Measurements from ENCODE around the gene CRIP2.

GRCh38 chr14:105471297-105471821 lies 3.3 kb upstream of the CRIP2 start:
- no peak for TF ChIP-seq CTCF (IDR thresholded peaks at IDR 0.05)
- TF ChIP-seq EZH2 (IDR thresholded peaks at IDR 0.05; ENCODE audit: borderline replicate concordance, insufficient read depth, low read depth, low read length, poor library complexity, severe bottlenecking) = no peak

Measured in B cell (primary cell).